ENCODE measurements around the gene EIF2S1. TPM values are rescaled to one million over a fixed set of nuclear protein-coding genes. Genes with fewer than 3 reads are reported as not detected.
A peak's percentile ranks its signal among the peaks of the same experiment; 100 is the strongest.

EIF2S1 gene
- total RNA-seq, 1 donor from 2014 or later = 193 TPM

DNA sequence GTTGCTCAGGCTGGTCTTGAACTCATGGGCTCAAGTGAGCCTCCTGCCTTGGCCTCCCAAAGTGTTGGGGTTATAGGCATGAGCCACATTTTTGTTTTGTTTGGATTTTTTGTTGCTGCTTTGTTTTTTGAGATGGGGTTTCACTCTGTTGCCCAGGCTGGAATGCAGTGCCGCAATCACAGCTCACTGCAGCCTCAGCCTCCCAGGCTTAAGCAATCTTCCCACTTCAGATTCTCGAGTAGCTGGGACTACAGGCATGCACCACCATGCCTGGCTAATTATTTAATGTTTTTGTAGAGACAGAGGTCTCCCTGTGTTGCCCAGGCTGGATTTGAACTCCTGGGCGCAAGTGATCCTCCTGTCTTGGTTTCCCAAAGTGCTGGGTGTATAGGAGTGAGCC is 57.5 kb downstream of the EIF2S1 start:
- no peak for TF ChIP-seq CTCF (IDR thresholded peaks at IDR 0.05)
- TF ChIP-seq EZH2phosphoT487 (IDR thresholded peaks at IDR 0.05) = no peak
- TF ChIP-seq EZH2 (IDR thresholded peaks at IDR 0.05) = no peak
- Mint-ChIP-seq H3K27ac (no peak overlapping the region), H3K4me3 (no peak overlapping the region), H3K4me1 (no peaks in the 10 kb centered on the region), H3K36me3 (no peaks in the 10 kb centered on the region), H3K9me3 (no peaks in the 10 kb centered on the region), H3K27me3 (ENCODE audit: insufficient read depth, low read depth) (peaks cover 7% of the 10 kb centered on the region)
- no peaks in the 10 kb centered on the region for H3K79me2 ChIP-seq (ENCODE audit: low read depth)
- no peaks in the 10 kb centered on the region for H3K9me3 ChIP-seq (ENCODE audit: low read depth)
- H3K27me3 ChIP-seq = no peaks in the 10 kb centered on the region
- H3K36me3 ChIP-seq = no peaks in the 10 kb centered on the region
- no peak overlapping the region for H3K27ac ChIP-seq
- DNase-seq (ENCODE audit: low spot score) = no peak
- H2AFZ ChIP-seq (replicated peaks) = no peak overlapping the region
- H3K4me2 ChIP-seq = no peak overlapping the region
- no peak overlapping the region for H3K4me3 ChIP-seq
- H3F3A ChIP-seq (ENCODE audit: low read depth) = no peaks in the 10 kb centered on the region
- no peaks in the 10 kb centered on the region for H3K4me1 ChIP-seq
- H3K9ac ChIP-seq = no peak overlapping the region
- no peaks in the 10 kb centered on the region for H4K20me1 ChIP-seq (ENCODE audit: low read depth)

DNA sequence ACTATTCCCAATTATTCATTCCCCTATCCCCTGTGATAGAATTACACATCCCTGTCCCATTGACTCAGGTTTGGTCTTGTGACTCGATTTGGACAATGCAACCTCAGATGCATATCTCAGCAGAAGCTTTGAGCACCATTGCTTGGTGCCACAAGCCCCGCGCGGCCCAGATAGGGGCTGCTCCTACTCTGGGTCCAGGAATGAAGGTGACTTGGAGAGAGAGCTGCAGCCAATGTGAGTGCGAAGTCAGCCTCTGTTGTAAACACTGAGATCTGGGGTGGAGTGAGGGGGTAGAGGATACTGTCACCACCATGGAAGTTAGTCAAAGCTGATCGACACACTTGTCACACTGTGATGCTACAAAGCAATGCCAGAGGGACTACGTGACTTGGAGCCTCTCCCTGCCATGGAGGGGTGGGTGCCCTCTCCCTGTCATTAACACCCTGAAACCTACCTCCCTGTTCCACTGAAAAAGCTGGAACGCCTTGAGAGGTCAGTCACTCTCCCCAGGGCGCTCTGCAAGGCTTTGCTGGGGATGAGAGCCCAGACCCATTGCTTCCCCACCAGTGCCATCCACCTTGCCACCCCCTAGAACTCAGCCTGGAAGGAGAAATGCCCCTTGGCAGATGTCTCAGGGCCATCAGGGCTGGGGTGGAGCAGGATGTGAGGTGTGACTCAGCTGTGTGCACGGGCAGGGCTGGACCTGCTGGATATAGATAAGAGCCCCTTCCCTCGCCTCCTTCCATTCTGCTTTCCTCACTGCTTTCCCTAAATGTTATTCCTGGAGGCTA is 58.5 kb downstream of the EIF2S1 start:
- Histone ChIP-seq H3K27ac (no peak overlapping the region), H3K4me3 (no peak overlapping the region), H3K9me3 (ENCODE audit: low read depth) (no peaks in the 10 kb centered on the region), H3K4me2 (no peak overlapping the region), H3K36me3 (no peaks in the 10 kb centered on the region), H3F3A (ENCODE audit: low read depth) (no peaks in the 10 kb centered on the region), H3K4me1 (no peaks in the 10 kb centered on the region), H3K9ac (no peak overlapping the region), H3K27me3 (no peaks in the 10 kb centered on the region), H4K20me1 (ENCODE audit: low read depth) (no peaks in the 10 kb centered on the region), H3K79me2 (ENCODE audit: low read depth) (no peaks in the 10 kb centered on the region), H2AFZ (replicated peaks) (no peak overlapping the region)
- TF ChIP-seq EZH2 (IDR thresholded peaks at IDR 0.05) (no peak), CTCF (IDR thresholded peaks at IDR 0.05) (no peak), EZH2phosphoT487 (IDR thresholded peaks at IDR 0.05) (no peak)
- no peak for DNase-seq (ENCODE audit: low spot score)
- H3K4me1 Mint-ChIP-seq = no peaks in the 10 kb centered on the region
- no peaks in the 10 kb centered on the region for H3K9me3 Mint-ChIP-seq
- no peak overlapping the region for H3K27ac Mint-ChIP-seq
- H3K36me3 Mint-ChIP-seq = no peaks in the 10 kb centered on the region
- H3K4me3 Mint-ChIP-seq = no peak overlapping the region
- peaks cover 6% of the 10 kb centered on the region for H3K27me3 Mint-ChIP-seq (ENCODE audit: insufficient read depth, low read depth)

DNA sequence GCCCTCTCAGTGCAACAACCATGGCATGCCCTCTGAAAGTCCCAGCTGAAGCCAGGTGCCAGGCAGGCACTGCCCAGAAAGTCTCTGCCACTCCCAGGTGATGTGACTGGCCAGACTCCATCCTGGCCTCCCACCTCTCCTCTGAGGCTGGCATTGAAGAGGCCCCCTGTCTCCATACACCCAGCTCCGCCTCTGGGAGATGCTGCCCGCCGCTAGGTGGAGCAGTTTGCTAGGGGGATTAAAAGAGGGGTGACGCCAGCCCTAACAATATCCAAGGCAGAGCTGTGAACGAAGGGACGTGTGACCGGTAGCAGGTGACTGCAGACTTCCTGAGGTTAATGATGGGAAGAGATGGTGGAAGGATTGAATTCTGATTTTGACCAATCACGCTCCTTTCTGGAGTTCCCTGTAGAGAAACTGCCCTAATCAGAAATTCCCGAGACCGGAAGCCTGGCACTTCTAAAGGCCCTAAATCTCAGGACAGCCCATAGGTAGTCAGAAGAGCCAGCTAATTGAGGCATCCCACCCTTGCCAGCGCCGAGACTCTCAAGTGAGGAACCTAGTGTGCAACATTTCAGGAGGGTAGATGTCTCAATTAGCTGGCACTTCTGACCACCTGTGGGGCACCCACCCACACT is 60.1 kb downstream of the EIF2S1 start:
- H4K20me1 ChIP-seq (ENCODE audit: low read depth) = no peaks in the 10 kb centered on the region
- peak; percentile 41 for DNase-seq (ENCODE audit: low spot score)
- H3K4me1 ChIP-seq = no peaks in the 10 kb centered on the region
- Mint-ChIP-seq H3K36me3 (no peaks in the 10 kb centered on the region), H3K27ac (no peak overlapping the region), H3K27me3 (ENCODE audit: insufficient read depth, low read depth) (peaks cover 6% of the 10 kb centered on the region), H3K9me3 (no peaks in the 10 kb centered on the region), H3K4me3 (no peak overlapping the region), H3K4me1 (no peaks in the 10 kb centered on the region)
- no peak overlapping the region for H3K4me3 ChIP-seq
- no peaks in the 10 kb centered on the region for H3K9me3 ChIP-seq (ENCODE audit: low read depth)
- no peaks in the 10 kb centered on the region for H3F3A ChIP-seq (ENCODE audit: low read depth)
- H3K4me2 ChIP-seq = no peak overlapping the region
- no peak overlapping the region for H2AFZ ChIP-seq (replicated peaks)
- H3K9ac ChIP-seq = no peak overlapping the region
- TF ChIP-seq EZH2 (IDR thresholded peaks at IDR 0.05) (no peak), EZH2phosphoT487 (IDR thresholded peaks at IDR 0.05) (no peak), CTCF (IDR thresholded peaks at IDR 0.05) (peak; percentile 39)
- no peaks in the 10 kb centered on the region for H3K36me3 ChIP-seq
- no peak overlapping the region for H3K27ac ChIP-seq
- no peaks in the 10 kb centered on the region for H3K27me3 ChIP-seq
- no peaks in the 10 kb centered on the region for H3K79me2 ChIP-seq (ENCODE audit: low read depth)
